Thyroid gland (tissue), 4 donors: ENCODE data around the gene FREY1. TPM values are rescaled to one million over a fixed set of nuclear protein-coding genes. Genes with fewer than 3 reads are reported as not detected.

Source experiments
- DNase-seq, 2 donors: peaks; one replicate each; pipeline ENCODE4 v3.0.0-alpha.2; 2019
- H3K27ac ChIP-seq, 3 donors: fragments of 200-600 bp; sonication (generic); 1 replicate in 2 of 3; 2 replicates in 1 of 3; pipeline ENCODE4 v1.5.1; 2016 to 2019; ENCODE audit warnings: mild to moderate bottlenecking in 1 of 3, moderate library complexity in 1 of 3
- H3K27me3 ChIP-seq: fragments of 200-600 bp; sonication (generic); one replicate; pipeline ENCODE4 v1.5.1; 2019
- H3K36me3 ChIP-seq, 2 donors: fragments of 200-600 bp; sonication (generic); one replicate each; pipeline ENCODE4 v1.5.1; 2016 to 2019
- H3K4me1 ChIP-seq, 2 donors: fragments of 200-600 bp; sonication (generic); one replicate each; pipeline ENCODE4 v1.5.1; 2017 to 2019
- H3K4me3 ChIP-seq, 3 donors: fragments of 200-600 bp; sonication (generic); replicated peaks in 1 of 3; 1 replicate in 2 of 3; 2 replicates in 1 of 3; pipeline ENCODE4 v1.5.1; 2016; ENCODE audit warnings: mild to moderate bottlenecking in 1 of 3
- H3K9me3 ChIP-seq: fragments of 200-600 bp; sonication (generic); one replicate; pipeline ENCODE4 v1.5.1; 2017
- POLR2A ChIP-seq, 2 donors: fragments of 450-650 bp; IDR thresholded peaks; one replicate each; pipeline ENCODE4 v1.6.1; 2017; ENCODE audit warnings: antibody characterized with exemption in 2 of 2, mild to moderate bottlenecking in 2 of 2, moderate library complexity in 1 of 2
- WGBS, 2 donors: methylation state at CpG; one replicate each; pipeline ENCODE4 v1.1.5; 2017; 5-methylcytosine and 5-hydroxymethylcytosine counted together
- intact Hi-C: fragments of 100-400 bp; cut with DNase I; formaldehyde crosslinking; loops from one replicate; pipeline ENCODE4 v1.15.1; 2023
- total RNA-seq, 4 donors: library from RNA; depleted of rRNA; stranded (reverse); fragments of >200 nt; gene quantifications; one replicate each; pipeline ENCODE4 v1.2.3, GENCODE V29; 2016
- TF ChIP-seq, protein P1 (sequence below), 6 experiments: fragments of 200-600 bp in 3 of 6; fragments of 450-650 bp in 3 of 6; sonication (generic) in 3 of 6; IDR thresholded peaks; one replicate each; pipeline ENCODE4 v1.5.1; 2016 to 2019; ENCODE audit warnings: antibody characterized with exemption in 6 of 6, mild to moderate bottlenecking in 2 of 6, inconsistent platforms in 1 of 6, moderate library complexity in 1 of 6

The FREY1 gene
- total RNA-seq, 4 donors from 2014 or later = 1.8 to 2.6 TPM; not detected in 2

DNA sequence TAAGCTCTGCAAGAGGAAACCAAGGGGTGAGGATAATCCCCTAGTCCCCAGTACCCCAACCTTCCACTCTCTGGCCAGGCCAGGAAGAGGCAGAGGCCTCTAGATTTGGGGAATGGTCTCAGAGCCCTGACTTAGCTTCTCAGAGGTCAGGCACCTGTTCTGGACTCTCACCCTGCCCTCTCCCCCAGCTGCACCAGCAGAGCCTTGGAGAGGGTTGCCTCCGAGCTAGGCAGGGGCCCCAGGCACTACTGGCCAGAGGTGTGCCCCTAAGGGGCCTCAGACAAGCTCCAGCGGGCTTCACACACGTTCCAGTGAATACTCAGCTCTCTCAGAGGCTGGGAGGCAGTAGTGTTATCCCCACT lies 8.0 kb downstream of the FREY1 start:
- DNase-seq = no peak
- TF ChIP-seq, protein P1, sequence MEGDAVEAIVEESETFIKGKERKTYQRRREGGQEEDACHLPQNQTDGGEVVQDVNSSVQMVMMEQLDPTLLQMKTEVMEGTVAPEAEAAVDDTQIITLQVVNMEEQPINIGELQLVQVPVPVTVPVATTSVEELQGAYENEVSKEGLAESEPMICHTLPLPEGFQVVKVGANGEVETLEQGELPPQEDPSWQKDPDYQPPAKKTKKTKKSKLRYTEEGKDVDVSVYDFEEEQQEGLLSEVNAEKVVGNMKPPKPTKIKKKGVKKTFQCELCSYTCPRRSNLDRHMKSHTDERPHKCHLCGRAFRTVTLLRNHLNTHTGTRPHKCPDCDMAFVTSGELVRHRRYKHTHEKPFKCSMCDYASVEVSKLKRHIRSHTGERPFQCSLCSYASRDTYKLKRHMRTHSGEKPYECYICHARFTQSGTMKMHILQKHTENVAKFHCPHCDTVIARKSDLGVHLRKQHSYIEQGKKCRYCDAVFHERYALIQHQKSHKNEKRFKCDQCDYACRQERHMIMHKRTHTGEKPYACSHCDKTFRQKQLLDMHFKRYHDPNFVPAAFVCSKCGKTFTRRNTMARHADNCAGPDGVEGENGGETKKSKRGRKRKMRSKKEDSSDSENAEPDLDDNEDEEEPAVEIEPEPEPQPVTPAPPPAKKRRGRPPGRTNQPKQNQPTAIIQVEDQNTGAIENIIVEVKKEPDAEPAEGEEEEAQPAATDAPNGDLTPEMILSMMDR (IDR thresholded peaks at IDR 0.05) = no peak
- TF ChIP-seq POLR2A (IDR thresholded peaks at IDR 0.05) = no peak
- H3K27ac ChIP-seq = no peak overlapping the region
- intact Hi-C loops = no loop called here
- WGBS, 2 donors = no CpG with 5 or more reads among the region's 3 CpGs
- H3K27me3 ChIP-seq = no peaks in the 10 kb centered on the region
- no peaks in the 10 kb centered on the region for H3K9me3 ChIP-seq
- peaks cover 17 to 20% of the 10 kb centered on the region in 2 donors for H3K4me1 ChIP-seq
- H3K36me3 ChIP-seq = no peaks in the 10 kb centered on the region
- H3K4me3 ChIP-seq = no peak overlapping the region

DNA sequence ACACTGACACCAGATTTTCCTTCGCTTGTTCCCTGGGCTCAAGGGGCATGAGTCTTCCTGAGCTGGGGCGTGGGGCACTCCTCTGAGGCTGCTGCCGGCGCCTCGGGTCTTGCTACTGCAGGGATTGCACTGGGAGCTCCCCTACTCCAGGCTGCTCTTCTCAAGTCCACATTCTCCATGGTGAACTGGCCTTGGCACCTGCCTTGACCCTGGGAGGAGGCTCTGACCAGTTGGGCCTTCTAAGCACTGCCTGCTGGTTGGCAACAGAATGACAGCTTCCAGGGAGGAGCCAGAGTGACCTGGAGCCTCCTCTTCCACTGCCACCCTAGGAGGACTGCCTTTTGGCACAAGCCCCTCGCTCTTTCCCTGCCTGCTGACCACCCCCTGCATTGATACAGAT lies 9.5 kb downstream of the FREY1 start:
- Histone ChIP-seq H3K4me3 (no peak overlapping the region), H3K27ac (no peak overlapping the region), H3K36me3 (no peaks in the 10 kb centered on the region), H3K9me3 (no peaks in the 10 kb centered on the region), H3K4me1 (peaks cover 17 to 20% of the 10 kb centered on the region in 2 donors), H3K27me3 (no peaks in the 10 kb centered on the region)
- DNase-seq = no peak
- TF ChIP-seq POLR2A (IDR thresholded peaks at IDR 0.05) = no peak
- TF ChIP-seq, protein P1 (IDR thresholded peaks at IDR 0.05) = no peak
- WGBS, 2 donors = 87 to 90% methylated on average over 6 of the region's 6 CpGs
- intact Hi-C loops = no loop called here

DNA sequence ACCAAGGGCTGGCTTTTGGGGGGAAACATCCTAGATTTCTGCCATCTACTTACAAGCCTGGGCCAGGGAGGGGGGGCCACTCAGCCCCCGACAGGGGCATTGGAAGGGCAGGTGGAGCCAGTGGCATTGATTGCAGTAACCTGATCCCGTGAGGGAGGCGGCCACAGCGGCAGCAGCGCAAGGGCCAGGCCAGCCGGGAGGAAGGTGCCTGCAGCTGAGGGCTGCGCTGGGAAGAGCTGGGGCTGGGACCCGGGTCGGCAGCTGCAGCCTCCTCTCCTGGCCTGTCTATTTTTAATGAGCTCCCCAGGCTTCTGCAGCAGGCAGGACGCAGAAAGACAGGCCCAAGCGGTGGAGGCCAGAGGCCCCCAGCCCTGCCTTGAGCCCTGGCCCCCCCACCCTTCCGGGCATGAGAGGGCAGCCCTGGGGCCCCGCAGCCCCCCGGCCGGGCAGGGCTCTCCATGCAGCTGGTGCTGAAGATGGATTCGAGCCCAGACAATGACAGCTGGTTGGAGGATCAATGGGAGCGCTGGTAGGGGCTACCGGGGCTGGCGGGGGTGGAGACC lies 10.6 kb downstream of the FREY1 start:
- Histone ChIP-seq H3K27ac (no peak overlapping the region), H3K36me3 (no peaks in the 10 kb centered on the region), H3K4me3 (no peak overlapping the region), H3K4me1 (peaks cover 17 to 20% of the 10 kb centered on the region in 2 donors), H3K27me3 (no peaks in the 10 kb centered on the region), H3K9me3 (no peaks in the 10 kb centered on the region)
- WGBS, 2 donors = 8 to 25% methylated on average over 6 to 17 of the region's 19 CpGs
- TF ChIP-seq POLR2A (IDR thresholded peaks at IDR 0.05) = no peak
- TF ChIP-seq, protein P1 (IDR thresholded peaks at IDR 0.05) = no peak
- intact Hi-C loops = no loop called here
- peak in 1 of 2 donors; percentile 19 for DNase-seq

DNA sequence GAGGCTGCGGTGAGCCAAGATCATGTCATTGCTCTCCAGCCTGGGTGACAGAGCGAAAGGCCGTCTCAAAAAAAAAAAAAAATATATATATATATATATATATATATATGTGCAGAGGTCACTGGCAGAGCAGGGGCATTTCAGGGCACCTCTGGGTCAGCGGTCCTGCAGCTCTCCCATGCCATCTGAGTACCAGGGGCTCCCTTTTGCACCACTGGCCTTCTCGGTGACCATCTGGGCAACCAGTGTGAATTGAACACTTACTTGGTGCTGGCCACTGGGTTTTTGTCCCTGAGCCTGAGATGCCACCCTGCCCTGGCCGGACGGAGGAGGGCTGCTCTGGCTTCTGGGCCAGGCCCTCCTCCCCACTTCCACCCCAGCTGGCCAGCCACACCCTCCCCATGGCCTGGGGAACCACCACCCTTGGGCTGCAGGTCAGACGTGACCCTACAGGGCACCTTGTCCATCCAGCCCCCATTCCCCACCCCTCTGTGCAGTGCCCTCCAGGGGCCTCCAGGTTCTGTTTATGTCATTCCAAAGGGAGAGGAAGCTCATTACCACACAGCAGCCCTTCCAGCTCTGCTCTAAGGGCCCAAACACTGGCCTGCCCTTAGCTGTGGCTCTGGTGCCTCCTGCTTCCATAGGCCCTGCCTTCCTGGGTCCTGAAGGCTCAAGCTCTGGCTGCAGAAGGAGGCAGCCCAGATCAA lies 11.4 kb downstream of the FREY1 start:
- 90 to 92% methylated on average over 6 to 8 of the region's 8 CpGs for WGBS, 2 donors
- no peaks in the 10 kb centered on the region for H3K27me3 ChIP-seq
- DNase-seq = no peak

More for the DNA sequence above, 11.4 kb downstream of the FREY1 start:
- no peak for TF ChIP-seq POLR2A (IDR thresholded peaks at IDR 0.05)
- TF ChIP-seq, protein P1 (IDR thresholded peaks at IDR 0.05) = no peak
- Histone ChIP-seq H3K27ac (no peak overlapping the region), H3K36me3 (no peaks in the 10 kb centered on the region), H3K9me3 (no peaks in the 10 kb centered on the region), H3K4me1 (peaks cover 10 to 15% of the 10 kb centered on the region in 2 donors), H3K4me3 (no peak overlapping the region)
- intact Hi-C loops = no loop called here
